CD14-positive monocyte (primary cell): Measurements from ENCODE around the gene CNTN5. TPM values are rescaled to one million over a fixed set of nuclear protein-coding genes. Genes with fewer than 3 reads are reported as not detected.

Experiments
- DNase-seq, 3 donors: peaks; one replicate each; pipeline ENCODE4 v3.0.0-alpha.2; 2011 to 2022
- H2AFZ ChIP-seq: 2 replicates; pipeline ENCODE4 v1.6.0; 2012; ENCODE audit warnings: mild to moderate bottlenecking, low read depth, low read length, inconsistent platforms; ENCODE audit not compliant: insufficient read depth, poor library complexity, severe bottlenecking
- H3K27ac ChIP-seq, 2 donors: 1 replicate in 1 of 2; 2 replicates in 1 of 2; pipeline ENCODE4 v1.5.1; 2012 to 2013; ENCODE audit warnings: low read length in 2 of 2, control low read depth in 1 of 2, inconsistent platforms in 1 of 2, low read depth in 1 of 2, mild to moderate bottlenecking in 1 of 2
- H3K27me3 ChIP-seq, 2 donors: one replicate each; pipeline versions ENCODE4 v1.6.0 to v1.6.1; 2011 to 2013; ENCODE audit warnings: low read length in 2 of 2; ENCODE audit not compliant: control insufficient read depth in 2 of 2, insufficient read depth in 2 of 2
- H3K36me3 ChIP-seq, 2 donors: replicated peaks in 1 of 2; 1 replicate in 1 of 2; 2 replicates in 1 of 2; pipeline versions ENCODE4 v1.5.1 to v1.6.1; 2012 to 2013; ENCODE audit warnings: low read length in 2 of 2, control low read depth in 1 of 2, inconsistent platforms in 1 of 2, mild to moderate bottlenecking in 1 of 2; ENCODE audit not compliant: insufficient read depth in 2 of 2, control insufficient read depth in 1 of 2
- H3K4me1 ChIP-seq, 2 donors: 1 replicate in 1 of 2; 2 replicates in 1 of 2; pipeline versions ENCODE4 v1.5.1 to v1.6.1; 2012 to 2013; ENCODE audit warnings: low read length in 2 of 2, control low read depth in 1 of 2, inconsistent platforms in 1 of 2, mild to moderate bottlenecking in 1 of 2, moderate library complexity in 1 of 2; ENCODE audit not compliant: insufficient read depth in 2 of 2, control insufficient read depth in 1 of 2
- H3K4me2 ChIP-seq: replicated peaks from 2 replicates; pipeline ENCODE3; 2012; ENCODE audit warnings: low read length, moderate library complexity, mild to moderate bottlenecking; ENCODE audit not compliant: poor library complexity, severe bottlenecking; ENCODE audit errors: extremely low read depth
- H3K4me3 ChIP-seq, 3 experiments: fragments of 200-600 bp in 1 of 3; sonication (generic) in 1 of 3; replicated peaks in 1 of 3; 1 replicate in 2 of 3; 2 replicates in 1 of 3; pipeline ENCODE4 v1.5.1; 2011 to 2013; ENCODE audit warnings: low read length in 3 of 3, mild to moderate bottlenecking in 3 of 3, control low read depth in 2 of 3, low read depth in 2 of 3, inconsistent platforms in 1 of 3, moderate library complexity in 1 of 3
- H3K79me2 ChIP-seq: 2 replicates; pipeline ENCODE4 v1.6.0; 2012; ENCODE audit warnings: mild to moderate bottlenecking, control low read depth, inconsistent platforms, low read length, moderate library complexity; ENCODE audit not compliant: insufficient read depth
- H3K9ac ChIP-seq: 2 replicates; pipeline ENCODE4 v1.6.0; 2017; ENCODE audit warnings: low read length, mild to moderate bottlenecking; ENCODE audit not compliant: insufficient read depth, poor library complexity, severe bottlenecking
- H3K9me3 ChIP-seq, 2 donors: replicated peaks in 1 of 2; 1 replicate in 1 of 2; 2 replicates in 1 of 2; pipeline versions ENCODE4 v1.5.1 to v1.6.1; 2012 to 2013; ENCODE audit warnings: low read length in 2 of 2, control low read depth in 1 of 2; ENCODE audit not compliant: control insufficient read depth in 1 of 2, insufficient read depth in 1 of 2
- H4K20me1 ChIP-seq: 2 replicates; pipeline ENCODE4 v1.6.0; 2012; ENCODE audit warnings: mild to moderate bottlenecking, low read length, control low read depth, moderate library complexity; ENCODE audit not compliant: insufficient read depth
- H3K27ac Mint-ChIP-seq, 7 donors: one replicate each; pipeline ENCODE4 v1.8.0; 2020; ENCODE audit warnings: mild to moderate bottlenecking in 7 of 7, mixed read lengths in 7 of 7, moderate library complexity in 6 of 7, inconsistent platforms in 2 of 7
- H3K27me3 Mint-ChIP-seq, 3 donors: one replicate each; pipeline ENCODE4 v1.8.0; 2021 to 2022; ENCODE audit warnings: low read depth in 3 of 3, mild to moderate bottlenecking in 3 of 3, mixed read lengths in 3 of 3, moderate library complexity in 3 of 3, inconsistent platforms in 1 of 3
- H3K36me3 Mint-ChIP-seq, 2 donors: one replicate each; pipeline ENCODE4 v1.8.0; 2020; ENCODE audit warnings: mixed read lengths in 2 of 2, inconsistent platforms in 1 of 2, mild to moderate bottlenecking in 1 of 2
- H3K4me1 Mint-ChIP-seq: one replicate; pipeline ENCODE4 v1.8.0; 2020; ENCODE audit warnings: mild to moderate bottlenecking, mixed read lengths
- H3K4me3 Mint-ChIP-seq, 2 donors: one replicate each; pipeline ENCODE4 v1.8.0; 2020; ENCODE audit warnings: mild to moderate bottlenecking in 2 of 2, mixed read lengths in 2 of 2, moderate library complexity in 1 of 2
- H3K9me3 Mint-ChIP-seq, 7 donors: one replicate each; pipeline ENCODE4 v1.8.0; 2020 to 2022; ENCODE audit warnings: mixed read lengths in 7 of 7, mild to moderate bottlenecking in 6 of 7, moderate library complexity in 6 of 7, inconsistent platforms in 2 of 7
- WGBS: methylation state at CpG from one replicate; pipeline ENCODE4 v1.1.5; 2013; ENCODE audit warnings: missing lambda C conversion rate; ENCODE audit not compliant: insufficient coverage; 5-methylcytosine and 5-hydroxymethylcytosine counted together
- intact Hi-C, 2 donors: fragments of 100-400 bp; cut with micrococcal nuclease; formaldehyde crosslinking; loops; one replicate each; pipeline versions ENCODE4 v1.15.0 to v1.15.1; 2023
- polyA plus RNA-seq, 3 donors: library from polyadenylated mRNA; depleted of rRNA in 1 of 3; unstranded in 2 of 3; stranded (reverse) in 1 of 3; fragments of 300-500 nt in 2 of 3; fragments of >200 nt in 1 of 3; fragmentation: Illumina TruSeq in 2 of 3; gene quantifications; 1 replicate in 2 of 3; 2 replicates in 1 of 3; pipeline ENCODE4 v1.2.3, GENCODE V29; 2012 to 2021
- TF ChIP-seq, protein P1 (sequence below): fragments of 200-600 bp; IDR thresholded peaks from one replicate; pipeline ENCODE4 v1.8.0; 2022; ENCODE audit warnings: antibody characterized with exemption, mild to moderate bottlenecking

CNTN5 gene
- polyA plus RNA-seq, 3 donors, result not detected

GRCh38 chr11:100003985-100004384 is 983.2 kb downstream of the CNTN5 start:
- no peaks in the 10 kb centered on the region for H4K20me1 ChIP-seq
- H3K4me2 ChIP-seq, result no peak overlapping the region
- 100% methylated on average over 1 of the region's 3 CpGs for WGBS
- H3K9ac ChIP-seq, result no peak overlapping the region
- H3K9me3 ChIP-seq, result peaks cover 12 to 13% of the 10 kb centered on the region in 2 donors
- Mint-ChIP-seq H3K27ac (no peak overlapping the region), H3K9me3 (peaks cover 0 to 15% (median 4%) of the 10 kb centered on the region in 7 donors), H3K36me3 (no peaks in the 10 kb centered on the region), H3K4me1 (no peaks in the 10 kb centered on the region), H3K4me3 (no peak overlapping the region), H3K27me3 (no peaks in the 10 kb centered on the region)
- no peak overlapping the region for H3K4me3 ChIP-seq
- DNase-seq, result no peak
- no peak overlapping the region for H3K27ac ChIP-seq
- H2AFZ ChIP-seq, result no peak overlapping the region
- H3K36me3 ChIP-seq, result no peaks in the 10 kb centered on the region
- TF ChIP-seq, protein P1, sequence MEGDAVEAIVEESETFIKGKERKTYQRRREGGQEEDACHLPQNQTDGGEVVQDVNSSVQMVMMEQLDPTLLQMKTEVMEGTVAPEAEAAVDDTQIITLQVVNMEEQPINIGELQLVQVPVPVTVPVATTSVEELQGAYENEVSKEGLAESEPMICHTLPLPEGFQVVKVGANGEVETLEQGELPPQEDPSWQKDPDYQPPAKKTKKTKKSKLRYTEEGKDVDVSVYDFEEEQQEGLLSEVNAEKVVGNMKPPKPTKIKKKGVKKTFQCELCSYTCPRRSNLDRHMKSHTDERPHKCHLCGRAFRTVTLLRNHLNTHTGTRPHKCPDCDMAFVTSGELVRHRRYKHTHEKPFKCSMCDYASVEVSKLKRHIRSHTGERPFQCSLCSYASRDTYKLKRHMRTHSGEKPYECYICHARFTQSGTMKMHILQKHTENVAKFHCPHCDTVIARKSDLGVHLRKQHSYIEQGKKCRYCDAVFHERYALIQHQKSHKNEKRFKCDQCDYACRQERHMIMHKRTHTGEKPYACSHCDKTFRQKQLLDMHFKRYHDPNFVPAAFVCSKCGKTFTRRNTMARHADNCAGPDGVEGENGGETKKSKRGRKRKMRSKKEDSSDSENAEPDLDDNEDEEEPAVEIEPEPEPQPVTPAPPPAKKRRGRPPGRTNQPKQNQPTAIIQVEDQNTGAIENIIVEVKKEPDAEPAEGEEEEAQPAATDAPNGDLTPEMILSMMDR, result no peak
- H3K79me2 ChIP-seq, result no peaks in the 10 kb centered on the region
- no peaks in the 10 kb centered on the region for H3K4me1 ChIP-seq
- intact Hi-C loops, result no loop called here
- H3K27me3 ChIP-seq, result no peaks in the 10 kb centered on the region

DNA sequence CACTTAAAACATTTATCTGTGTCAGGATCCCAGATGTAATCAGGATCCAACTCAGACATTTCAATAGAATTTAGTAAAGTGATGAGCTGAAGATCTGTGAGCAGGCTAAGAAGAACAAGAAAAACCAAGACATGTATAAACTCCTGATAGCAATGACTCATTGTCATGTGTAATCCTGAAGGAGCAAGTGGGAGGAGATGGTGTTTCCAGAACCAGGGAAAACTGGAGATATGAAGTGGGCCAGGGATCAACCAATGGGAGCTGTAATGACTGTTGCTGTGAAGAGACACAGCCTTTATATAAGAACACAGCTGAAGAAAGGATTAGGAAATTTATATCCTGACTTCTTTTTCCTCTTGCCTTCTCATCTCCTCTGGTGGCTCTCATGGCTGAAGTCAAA is 983.8 kb downstream of the CNTN5 start:
- Histone ChIP-seq H3K27me3 (no peaks in the 10 kb centered on the region), H3K4me1 (no peaks in the 10 kb centered on the region), H3K9ac (no peak overlapping the region), H3K36me3 (no peaks in the 10 kb centered on the region), H4K20me1 (no peaks in the 10 kb centered on the region), H3K79me2 (no peaks in the 10 kb centered on the region), H3K4me2 (no peak overlapping the region), H2AFZ (no peak overlapping the region), H3K9me3 (peaks cover 12 to 13% of the 10 kb centered on the region in 2 donors), H3K27ac (no peak overlapping the region), H3K4me3 (no peak overlapping the region)
- H3K36me3 Mint-ChIP-seq, result no peaks in the 10 kb centered on the region
- intact Hi-C loops, result no loop called here
- H3K4me3 Mint-ChIP-seq, result no peak overlapping the region
- peaks cover 0 to 16% (median 4%) of the 10 kb centered on the region in 7 donors for H3K9me3 Mint-ChIP-seq
- H3K27me3 Mint-ChIP-seq, result no peaks in the 10 kb centered on the region
- no peak overlapping the region for H3K27ac Mint-ChIP-seq
- no peak for DNase-seq
- H3K4me1 Mint-ChIP-seq, result no peaks in the 10 kb centered on the region
- TF ChIP-seq, protein P1, result no peak
